GM21529 (cell line): ENCODE results near the gene INCENP.
A peak's percentile ranks its signal among the peaks of the same experiment; 100 is the strongest.
"Not testable (repeated sequence)": the region's sequence is repeated elsewhere in the genome, so short reads cannot be mapped to it uniquely, and the experiment has no call there.

Source experiments
- ATAC-seq: cut with Tn5 transposase; IDR thresholded peaks from one replicate; pipeline ENCODE4 v1.9.1; 2021; ENCODE audit not compliant: unreplicated experiment

Gene INCENP

GRCh38 chr11:62123669-62124185 lies at the start of gene INCENP:
Gene INCENP (plus strand): TSS chr11:62124011. CDS start chr11:62128162, 4,151 bp downstream.
- peak; percentile 98 for ATAC-seq

GRCh38 chr11:62075438-62075837 lies 48.4 kb upstream of the INCENP start:
- ATAC-seq = no peak

GRCh38 chr11:62077132-62077531 lies 46.7 kb upstream of the INCENP start:
- ATAC-seq = no peak

GRCh38 chr11:62081378-62082291 lies 42.2 kb upstream of the INCENP start:
- no peak for ATAC-seq

GRCh38 chr11:62082292-62082657 lies 41.5 kb upstream of the INCENP start:
- no peak for ATAC-seq

GRCh38 chr11:62084801-62085200 lies 39.0 kb upstream of the INCENP start:
- not testable (repeated sequence) for ATAC-seq

- ATAC-seq = no peak
These were observed 36.1 kb upstream of the INCENP start for GRCh38 chr11:62087694-62088093.

- ATAC-seq = no peak
These were observed 35.4 kb upstream of the INCENP start for GRCh38 chr11:62088331-62088933.

- ATAC-seq = no peak
These were observed 20.7 kb upstream of the INCENP start for GRCh38 chr11:62103141-62103540.

- ATAC-seq = no peak
These were observed 19.8 kb upstream of the INCENP start for GRCh38 chr11:62103986-62104385.

- no peak for ATAC-seq
These were observed 18.8 kb upstream of the INCENP start for GRCh38 chr11:62104816-62105653.

GRCh38 chr11:62105667-62106191 lies 18.1 kb upstream of the INCENP start:
- no peak for ATAC-seq

GRCh38 chr11:62108017-62108750 lies 15.6 kb upstream of the INCENP start:
- no peak for ATAC-seq

GRCh38 chr11:62108971-62109404 lies 14.8 kb upstream of the INCENP start:
- ATAC-seq = no peak

- ATAC-seq = no peak
These were observed 8.6 kb upstream of the INCENP start for GRCh38 chr11:62115085-62115694.

- ATAC-seq = no peak
These were observed 7.4 kb upstream of the INCENP start for GRCh38 chr11:62116451-62116850.

GRCh38 chr11:62119569-62119968 lies 4.2 kb upstream of the INCENP start:
- no peak for ATAC-seq

GRCh38 chr11:62120001-62120400 lies 3.8 kb upstream of the INCENP start:
- no peak for ATAC-seq

GRCh38 chr11:62120431-62120830 lies 3.4 kb upstream of the INCENP start:
- ATAC-seq = no peak

- no peak for ATAC-seq
These were observed 1.7 kb upstream of the INCENP start for GRCh38 chr11:62122076-62122475.
